ENCODE data around the gene TBX2.

DNA sequence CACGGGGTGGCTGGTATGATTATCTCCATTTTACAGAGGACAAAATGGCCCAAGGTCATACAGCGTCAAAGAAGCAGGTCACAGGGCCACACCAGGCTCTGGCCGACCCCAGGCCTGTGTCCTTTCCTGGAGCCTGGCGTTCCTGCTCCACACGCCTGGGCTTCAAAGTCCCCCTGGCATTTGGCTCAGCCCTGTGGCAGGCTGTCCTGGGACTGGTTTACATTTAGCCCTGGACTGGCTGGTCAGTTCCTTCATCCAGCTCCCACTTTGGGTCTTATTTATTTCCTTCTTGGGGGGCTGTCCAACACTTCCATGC is 15.3 kb downstream of the TBX2 start:
- TF ChIP-seq KLF8 (tag by site-specific recombination; IDR thresholded peaks at IDR 0.05) (no peak), REPIN1 (tag by site-specific recombination; IDR thresholded peaks at IDR 0.05; ENCODE audit: low read depth) (no peak), YY1 (tag by site-specific recombination; IDR thresholded peaks at IDR 0.05) (no peak), ZIC2 (tag by site-specific recombination; IDR thresholded peaks at IDR 0.05) (no peak), TRIM28 (IDR thresholded peaks at IDR 0.05; ENCODE audit: borderline replicate concordance, low read length) (no peak)
- TF ChIP-seq, protein P1, sequence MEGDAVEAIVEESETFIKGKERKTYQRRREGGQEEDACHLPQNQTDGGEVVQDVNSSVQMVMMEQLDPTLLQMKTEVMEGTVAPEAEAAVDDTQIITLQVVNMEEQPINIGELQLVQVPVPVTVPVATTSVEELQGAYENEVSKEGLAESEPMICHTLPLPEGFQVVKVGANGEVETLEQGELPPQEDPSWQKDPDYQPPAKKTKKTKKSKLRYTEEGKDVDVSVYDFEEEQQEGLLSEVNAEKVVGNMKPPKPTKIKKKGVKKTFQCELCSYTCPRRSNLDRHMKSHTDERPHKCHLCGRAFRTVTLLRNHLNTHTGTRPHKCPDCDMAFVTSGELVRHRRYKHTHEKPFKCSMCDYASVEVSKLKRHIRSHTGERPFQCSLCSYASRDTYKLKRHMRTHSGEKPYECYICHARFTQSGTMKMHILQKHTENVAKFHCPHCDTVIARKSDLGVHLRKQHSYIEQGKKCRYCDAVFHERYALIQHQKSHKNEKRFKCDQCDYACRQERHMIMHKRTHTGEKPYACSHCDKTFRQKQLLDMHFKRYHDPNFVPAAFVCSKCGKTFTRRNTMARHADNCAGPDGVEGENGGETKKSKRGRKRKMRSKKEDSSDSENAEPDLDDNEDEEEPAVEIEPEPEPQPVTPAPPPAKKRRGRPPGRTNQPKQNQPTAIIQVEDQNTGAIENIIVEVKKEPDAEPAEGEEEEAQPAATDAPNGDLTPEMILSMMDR (tag by site-specific recombination; IDR thresholded peaks at IDR 0.05) = no peak
- TF ChIP-seq, protein P2, sequence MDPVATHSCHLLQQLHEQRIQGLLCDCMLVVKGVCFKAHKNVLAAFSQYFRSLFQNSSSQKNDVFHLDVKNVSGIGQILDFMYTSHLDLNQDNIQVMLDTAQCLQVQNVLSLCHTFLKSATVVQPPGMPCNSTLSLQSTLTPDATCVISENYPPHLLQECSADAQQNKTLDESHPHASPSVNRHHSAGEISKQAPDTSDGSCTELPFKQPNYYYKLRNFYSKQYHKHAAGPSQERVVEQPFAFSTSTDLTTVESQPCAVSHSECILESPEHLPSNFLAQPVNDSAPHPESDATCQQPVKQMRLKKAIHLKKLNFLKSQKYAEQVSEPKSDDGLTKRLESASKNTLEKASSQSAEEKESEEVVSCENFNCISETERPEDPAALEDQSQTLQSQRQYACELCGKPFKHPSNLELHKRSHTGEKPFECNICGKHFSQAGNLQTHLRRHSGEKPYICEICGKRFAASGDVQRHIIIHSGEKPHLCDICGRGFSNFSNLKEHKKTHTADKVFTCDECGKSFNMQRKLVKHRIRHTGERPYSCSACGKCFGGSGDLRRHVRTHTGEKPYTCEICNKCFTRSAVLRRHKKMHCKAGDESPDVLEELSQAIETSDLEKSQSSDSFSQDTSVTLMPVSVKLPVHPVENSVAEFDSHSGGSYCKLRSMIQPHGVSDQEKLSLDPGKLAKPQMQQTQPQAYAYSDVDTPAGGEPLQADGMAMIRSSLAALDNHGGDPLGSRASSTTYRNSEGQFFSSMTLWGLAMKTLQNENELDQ (tag by site-specific recombination; IDR thresholded peaks at IDR 0.05; ENCODE audit: low read depth) = no peak
- TF ChIP-seq, protein P3, sequence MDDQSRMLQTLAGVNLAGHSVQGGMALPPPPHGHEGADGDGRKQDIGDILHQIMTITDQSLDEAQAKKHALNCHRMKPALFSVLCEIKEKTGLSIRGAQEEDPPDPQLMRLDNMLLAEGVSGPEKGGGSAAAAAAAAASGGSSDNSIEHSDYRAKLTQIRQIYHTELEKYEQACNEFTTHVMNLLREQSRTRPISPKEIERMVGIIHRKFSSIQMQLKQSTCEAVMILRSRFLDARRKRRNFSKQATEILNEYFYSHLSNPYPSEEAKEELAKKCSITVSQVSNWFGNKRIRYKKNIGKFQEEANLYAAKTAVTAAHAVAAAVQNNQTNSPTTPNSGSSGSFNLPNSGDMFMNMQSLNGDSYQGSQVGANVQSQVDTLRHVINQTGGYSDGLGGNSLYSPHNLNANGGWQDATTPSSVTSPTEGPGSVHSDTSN (CRISPR knock-in tag; IDR thresholded peaks at IDR 0.05) = no peak
- TF ChIP-seq, protein P4, sequence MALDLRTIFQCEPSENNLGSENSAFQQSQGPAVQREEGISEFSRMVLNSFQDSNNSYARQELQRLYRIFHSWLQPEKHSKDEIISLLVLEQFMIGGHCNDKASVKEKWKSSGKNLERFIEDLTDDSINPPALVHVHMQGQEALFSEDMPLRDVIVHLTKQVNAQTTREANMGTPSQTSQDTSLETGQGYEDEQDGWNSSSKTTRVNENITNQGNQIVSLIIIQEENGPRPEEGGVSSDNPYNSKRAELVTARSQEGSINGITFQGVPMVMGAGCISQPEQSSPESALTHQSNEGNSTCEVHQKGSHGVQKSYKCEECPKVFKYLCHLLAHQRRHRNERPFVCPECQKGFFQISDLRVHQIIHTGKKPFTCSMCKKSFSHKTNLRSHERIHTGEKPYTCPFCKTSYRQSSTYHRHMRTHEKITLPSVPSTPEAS (tag by site-specific recombination; IDR thresholded peaks at IDR 0.05) = no peak
- TF ChIP-seq, protein P5, sequence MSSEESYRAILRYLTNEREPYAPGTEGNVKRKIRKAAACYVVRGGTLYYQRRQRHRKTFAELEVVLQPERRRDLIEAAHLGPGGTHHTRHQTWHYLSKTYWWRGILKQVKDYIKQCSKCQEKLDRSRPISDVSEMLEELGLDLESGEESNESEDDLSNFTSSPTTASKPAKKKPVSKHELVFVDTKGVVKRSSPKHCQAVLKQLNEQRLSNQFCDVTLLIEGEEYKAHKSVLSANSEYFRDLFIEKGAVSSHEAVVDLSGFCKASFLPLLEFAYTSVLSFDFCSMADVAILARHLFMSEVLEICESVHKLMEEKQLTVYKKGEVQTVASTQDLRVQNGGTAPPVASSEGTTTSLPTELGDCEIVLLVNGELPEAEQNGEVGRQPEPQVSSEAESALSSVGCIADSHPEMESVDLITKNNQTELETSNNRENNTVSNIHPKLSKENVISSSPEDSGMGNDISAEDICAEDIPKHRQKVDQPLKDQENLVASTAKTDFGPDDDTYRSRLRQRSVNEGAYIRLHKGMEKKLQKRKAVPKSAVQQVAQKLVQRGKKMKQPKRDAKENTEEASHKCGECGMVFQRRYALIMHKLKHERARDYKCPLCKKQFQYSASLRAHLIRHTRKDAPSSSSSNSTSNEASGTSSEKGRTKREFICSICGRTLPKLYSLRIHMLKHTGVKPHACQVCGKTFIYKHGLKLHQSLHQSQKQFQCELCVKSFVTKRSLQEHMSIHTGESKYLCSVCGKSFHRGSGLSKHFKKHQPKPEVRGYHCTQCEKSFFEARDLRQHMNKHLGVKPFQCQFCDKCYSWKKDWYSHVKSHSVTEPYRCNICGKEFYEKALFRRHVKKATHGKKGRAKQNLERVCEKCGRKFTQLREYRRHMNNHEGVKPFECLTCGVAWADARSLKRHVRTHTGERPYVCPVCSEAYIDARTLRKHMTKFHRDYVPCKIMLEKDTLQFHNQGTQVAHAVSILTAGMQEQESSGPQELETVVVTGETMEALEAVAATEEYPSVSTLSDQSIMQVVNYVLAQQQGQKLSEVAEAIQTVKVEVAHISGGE (tag by site-specific recombination; conservative IDR thresholded peaks at IDR 0.05; ENCODE audit: low read depth) = no peak
